GM18870 (cell line): ENCODE data around the gene GASK1B.

ENCODE experiments used
- ATAC-seq: cut with Tn5 transposase; IDR thresholded peaks from one replicate; pipeline ENCODE4 v1.9.1; 2021; ENCODE audit warnings: moderate library complexity; ENCODE audit not compliant: unreplicated experiment

The GASK1B gene

DNA sequence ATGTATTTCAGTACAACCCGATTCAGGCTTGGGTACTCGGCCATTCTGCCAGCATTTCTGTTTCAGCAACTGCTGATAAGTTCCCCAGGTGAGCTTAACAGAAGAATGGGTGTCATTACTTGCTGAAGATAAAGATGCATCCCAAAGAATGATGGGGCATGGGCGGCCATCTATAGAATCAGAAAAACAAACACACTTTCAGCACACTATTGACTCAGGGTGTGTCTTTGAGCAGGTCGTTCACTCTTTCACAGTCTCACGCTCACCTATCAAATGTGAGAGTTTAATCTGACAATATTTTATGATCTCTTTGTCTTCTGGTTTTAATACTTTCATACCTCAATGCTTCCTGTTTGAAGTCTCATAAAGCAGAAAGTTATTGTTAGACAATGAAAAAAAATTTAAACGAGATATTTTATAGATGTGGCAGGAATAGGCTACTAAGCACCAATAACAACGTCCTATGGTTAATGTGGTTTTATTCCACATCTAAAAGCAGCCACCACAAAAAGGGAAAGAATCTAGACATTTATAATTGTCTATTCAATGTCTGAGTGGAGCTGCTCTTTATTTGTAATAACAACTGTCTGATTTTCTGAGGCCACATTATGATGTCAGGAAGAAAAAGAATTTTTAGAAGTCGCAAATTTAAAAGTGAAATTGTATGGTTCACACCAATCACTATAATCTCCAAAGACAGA lies 17.0 kb downstream of the GASK1B start:
- no peak for ATAC-seq

DNA sequence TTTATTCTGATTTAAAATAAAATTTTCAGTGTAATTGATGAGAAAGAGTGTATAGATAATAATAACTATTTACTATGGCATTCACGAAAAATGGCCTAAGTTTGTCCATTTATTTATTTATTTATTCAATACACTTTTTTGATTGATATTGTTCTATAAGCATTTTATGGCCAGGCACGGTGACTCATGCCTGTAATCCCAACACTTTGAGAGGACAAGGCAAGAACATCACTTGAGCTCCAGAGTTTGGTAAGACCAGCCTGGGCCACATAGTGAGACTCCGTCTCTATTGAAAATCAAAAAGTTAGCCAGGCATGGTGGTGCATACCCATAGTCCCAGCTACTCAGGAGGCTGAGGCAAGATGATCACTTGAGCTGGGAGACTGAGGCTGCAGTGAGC lies 25.7 kb downstream of the GASK1B start:
- no peak for ATAC-seq

GRCh38 chr4:158146736-158147135 lies 26.1 kb downstream of the GASK1B start:
- ATAC-seq: no peak

- ATAC-seq: no peak
Measured at GRCh38 chr4:158139086-158139485, 33.7 kb downstream of the GASK1B start.

DNA sequence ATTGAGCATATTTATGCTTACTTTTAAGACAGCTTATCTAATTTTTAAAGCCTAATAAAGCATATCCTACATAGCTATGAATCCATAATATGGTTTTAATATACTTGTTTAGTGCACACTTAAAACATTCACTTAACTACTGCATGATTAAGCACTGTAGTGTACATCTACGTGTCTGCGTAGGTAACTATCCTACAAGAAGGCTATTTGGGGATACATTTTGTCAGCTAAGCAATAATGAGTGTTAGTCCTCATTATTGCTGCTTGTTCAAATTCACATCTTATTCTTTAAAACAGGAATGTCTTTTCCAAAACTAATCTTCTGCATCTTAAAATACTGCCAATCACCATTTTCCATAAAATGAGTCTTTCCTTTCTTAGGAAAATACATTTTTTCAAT lies 38.6 kb downstream of the GASK1B start:
- ATAC-seq: no peak

DNA sequence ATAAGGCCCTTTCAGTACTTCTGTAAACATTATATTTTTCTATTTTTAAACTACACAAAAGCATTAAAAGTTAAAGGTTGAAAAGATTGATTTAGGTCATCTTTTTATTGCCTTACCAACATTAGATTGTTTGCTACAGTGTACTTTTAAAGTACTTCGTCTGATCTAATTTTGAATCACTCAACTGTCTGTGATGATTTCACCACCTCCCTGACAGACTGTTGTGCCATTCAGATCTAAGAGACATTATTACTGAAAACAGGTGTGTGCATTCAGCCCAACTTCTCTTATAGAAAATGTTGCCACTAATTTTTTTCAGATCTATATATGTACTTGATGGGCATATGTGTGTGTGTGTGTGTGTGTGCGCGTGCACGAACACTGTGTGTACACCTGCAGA lies 39.3 kb downstream of the GASK1B start:
- no peak for ATAC-seq

DNA sequence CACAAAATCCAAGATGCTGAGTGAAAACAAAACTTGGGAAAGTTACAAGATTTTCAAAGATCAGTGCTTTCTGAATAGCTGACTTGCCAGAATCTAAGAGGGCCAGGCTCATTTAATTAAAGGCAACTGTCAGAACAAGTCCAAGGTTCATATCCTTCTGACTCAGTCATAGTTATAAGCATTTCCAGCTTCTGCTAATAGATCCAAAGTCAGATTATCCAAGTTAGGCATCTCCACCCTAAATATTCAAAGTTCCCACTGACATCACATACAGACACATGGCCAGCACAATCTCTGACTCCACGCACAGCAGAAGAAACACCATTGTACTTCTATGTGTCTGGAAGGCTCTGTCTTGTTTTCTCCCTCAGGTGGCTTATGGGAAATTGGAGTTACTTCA lies 41.8 kb downstream of the GASK1B start:
- ATAC-seq: no peak

GRCh38 chr4:158130204-158130603 lies 42.6 kb downstream of the GASK1B start:
- ATAC-seq: no peak

DNA sequence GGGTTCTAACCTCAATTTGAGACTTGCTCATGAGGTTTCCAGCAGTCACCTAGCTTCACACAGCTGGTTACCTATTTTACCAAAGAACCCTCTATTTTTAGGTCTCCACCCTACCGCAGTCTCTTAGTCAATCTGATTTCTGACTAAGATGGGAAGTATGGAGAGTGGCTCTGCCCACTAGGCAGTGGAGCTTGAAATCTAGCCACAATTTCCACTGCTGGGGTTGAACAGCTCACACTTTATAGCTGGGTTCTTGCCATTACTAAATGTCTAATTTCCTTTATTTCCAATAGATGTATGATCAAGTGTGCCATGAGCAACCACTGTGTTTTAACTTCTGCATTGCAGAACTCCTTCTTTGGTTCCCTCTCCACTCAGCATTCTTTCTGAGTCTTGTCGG lies 43.1 kb downstream of the GASK1B start:
- ATAC-seq: peak; percentile 99

DNA sequence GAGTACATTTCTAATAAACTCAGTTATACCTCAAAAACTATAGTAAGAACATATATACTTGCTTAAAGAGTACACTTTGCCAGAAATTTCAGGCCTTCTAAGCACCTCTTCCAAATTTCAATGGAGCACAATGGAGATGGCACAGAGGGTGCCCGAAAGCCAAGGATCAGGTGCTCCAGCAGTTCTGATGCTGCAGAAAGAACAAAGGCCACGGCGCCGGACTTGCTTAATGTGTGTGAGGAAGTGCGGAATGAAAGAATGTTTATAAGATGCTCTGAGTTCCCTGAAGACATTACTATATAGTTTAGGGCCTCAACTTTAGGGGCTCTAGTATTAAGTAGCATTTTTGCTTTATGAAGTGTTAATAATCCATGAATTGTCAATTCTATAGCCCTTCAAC lies 44.3 kb downstream of the GASK1B start:
- no peak for ATAC-seq

DNA sequence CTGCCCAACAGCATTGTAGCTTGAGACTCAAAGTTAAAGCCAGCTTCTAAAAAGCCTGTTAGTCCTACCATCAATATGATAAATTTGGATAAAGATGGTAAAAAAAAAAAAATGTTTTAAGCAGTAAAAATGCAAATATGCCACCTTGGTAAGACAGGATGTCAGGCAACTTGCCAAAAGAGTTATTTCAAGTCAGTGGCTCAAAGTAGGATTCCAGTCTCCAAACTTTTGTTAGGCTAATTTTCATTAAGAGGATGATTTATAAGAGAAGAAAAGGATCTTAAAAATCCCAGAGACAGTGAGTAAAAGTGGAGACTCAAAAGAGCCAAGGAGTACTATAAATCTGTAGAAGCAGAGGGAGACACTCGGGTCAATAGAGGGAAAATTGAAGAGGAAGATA lies 47.5 kb downstream of the GASK1B start:
- no peak for ATAC-seq
